ENCODE data around the gene CAND1.

DNA sequence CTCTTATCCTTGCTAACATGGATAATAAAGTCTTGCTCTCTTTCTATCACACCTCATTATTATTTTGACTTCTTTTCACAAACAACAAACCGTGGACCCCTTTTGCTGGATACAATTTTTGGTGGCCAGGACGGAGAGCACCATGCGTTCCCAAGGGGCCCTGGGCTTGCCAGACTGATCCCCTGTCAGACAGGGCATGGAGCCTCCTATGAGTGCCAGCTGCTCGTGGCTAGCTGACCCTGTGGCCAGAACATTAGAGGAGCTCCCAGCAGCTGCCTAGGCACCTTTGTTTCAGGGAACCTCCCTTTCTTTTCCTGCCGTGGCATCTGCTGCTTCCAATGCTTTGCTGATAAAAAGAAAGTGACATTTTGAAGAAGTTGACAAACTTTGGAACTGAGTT lies 12.5 kb upstream of the CAND1 start:
- TF ChIP-seq, protein P1, sequence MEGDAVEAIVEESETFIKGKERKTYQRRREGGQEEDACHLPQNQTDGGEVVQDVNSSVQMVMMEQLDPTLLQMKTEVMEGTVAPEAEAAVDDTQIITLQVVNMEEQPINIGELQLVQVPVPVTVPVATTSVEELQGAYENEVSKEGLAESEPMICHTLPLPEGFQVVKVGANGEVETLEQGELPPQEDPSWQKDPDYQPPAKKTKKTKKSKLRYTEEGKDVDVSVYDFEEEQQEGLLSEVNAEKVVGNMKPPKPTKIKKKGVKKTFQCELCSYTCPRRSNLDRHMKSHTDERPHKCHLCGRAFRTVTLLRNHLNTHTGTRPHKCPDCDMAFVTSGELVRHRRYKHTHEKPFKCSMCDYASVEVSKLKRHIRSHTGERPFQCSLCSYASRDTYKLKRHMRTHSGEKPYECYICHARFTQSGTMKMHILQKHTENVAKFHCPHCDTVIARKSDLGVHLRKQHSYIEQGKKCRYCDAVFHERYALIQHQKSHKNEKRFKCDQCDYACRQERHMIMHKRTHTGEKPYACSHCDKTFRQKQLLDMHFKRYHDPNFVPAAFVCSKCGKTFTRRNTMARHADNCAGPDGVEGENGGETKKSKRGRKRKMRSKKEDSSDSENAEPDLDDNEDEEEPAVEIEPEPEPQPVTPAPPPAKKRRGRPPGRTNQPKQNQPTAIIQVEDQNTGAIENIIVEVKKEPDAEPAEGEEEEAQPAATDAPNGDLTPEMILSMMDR (IDR thresholded peaks at IDR 0.05; ENCODE audit: low read depth, low read length, missing input control), result no peak
- TF ChIP-seq, protein P2, sequence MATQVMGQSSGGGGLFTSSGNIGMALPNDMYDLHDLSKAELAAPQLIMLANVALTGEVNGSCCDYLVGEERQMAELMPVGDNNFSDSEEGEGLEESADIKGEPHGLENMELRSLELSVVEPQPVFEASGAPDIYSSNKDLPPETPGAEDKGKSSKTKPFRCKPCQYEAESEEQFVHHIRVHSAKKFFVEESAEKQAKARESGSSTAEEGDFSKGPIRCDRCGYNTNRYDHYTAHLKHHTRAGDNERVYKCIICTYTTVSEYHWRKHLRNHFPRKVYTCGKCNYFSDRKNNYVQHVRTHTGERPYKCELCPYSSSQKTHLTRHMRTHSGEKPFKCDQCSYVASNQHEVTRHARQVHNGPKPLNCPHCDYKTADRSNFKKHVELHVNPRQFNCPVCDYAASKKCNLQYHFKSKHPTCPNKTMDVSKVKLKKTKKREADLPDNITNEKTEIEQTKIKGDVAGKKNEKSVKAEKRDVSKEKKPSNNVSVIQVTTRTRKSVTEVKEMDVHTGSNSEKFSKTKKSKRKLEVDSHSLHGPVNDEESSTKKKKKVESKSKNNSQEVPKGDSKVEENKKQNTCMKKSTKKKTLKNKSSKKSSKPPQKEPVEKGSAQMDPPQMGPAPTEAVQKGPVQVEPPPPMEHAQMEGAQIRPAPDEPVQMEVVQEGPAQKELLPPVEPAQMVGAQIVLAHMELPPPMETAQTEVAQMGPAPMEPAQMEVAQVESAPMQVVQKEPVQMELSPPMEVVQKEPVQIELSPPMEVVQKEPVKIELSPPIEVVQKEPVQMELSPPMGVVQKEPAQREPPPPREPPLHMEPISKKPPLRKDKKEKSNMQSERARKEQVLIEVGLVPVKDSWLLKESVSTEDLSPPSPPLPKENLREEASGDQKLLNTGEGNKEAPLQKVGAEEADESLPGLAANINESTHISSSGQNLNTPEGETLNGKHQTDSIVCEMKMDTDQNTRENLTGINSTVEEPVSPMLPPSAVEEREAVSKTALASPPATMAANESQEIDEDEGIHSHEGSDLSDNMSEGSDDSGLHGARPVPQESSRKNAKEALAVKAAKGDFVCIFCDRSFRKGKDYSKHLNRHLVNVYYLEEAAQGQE (IDR thresholded peaks at IDR 0.05), result no peak
- TF ChIP-seq, protein P3, sequence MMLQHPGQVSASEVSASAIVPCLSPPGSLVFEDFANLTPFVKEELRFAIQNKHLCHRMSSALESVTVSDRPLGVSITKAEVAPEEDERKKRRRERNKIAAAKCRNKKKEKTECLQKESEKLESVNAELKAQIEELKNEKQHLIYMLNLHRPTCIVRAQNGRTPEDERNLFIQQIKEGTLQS (IDR thresholded peaks at IDR 0.05), result no peak
- TF ChIP-seq NR2F2 (IDR thresholded peaks at IDR 0.05) (no peak), TAF1 (conservative IDR thresholded peaks at IDR 0.05) (no peak), RAD21 (IDR thresholded peaks at IDR 0.05) (no peak), HNF4A (conservative IDR thresholded peaks at IDR 0.05) (no peak), RXRA (IDR thresholded peaks at IDR 0.05) (no peak), GABPA (IDR thresholded peaks at IDR 0.05 in 1 of 2, conservative IDR thresholded peaks at IDR 0.05 in 1 of 2) (no peak), JUND (IDR thresholded peaks at IDR 0.05) (no peak), HNF4G (IDR thresholded peaks at IDR 0.05) (no peak)
- TF ChIP-seq, protein P4, sequence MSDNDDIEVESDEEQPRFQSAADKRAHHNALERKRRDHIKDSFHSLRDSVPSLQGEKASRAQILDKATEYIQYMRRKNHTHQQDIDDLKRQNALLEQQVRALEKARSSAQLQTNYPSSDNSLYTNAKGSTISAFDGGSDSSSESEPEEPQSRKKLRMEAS (IDR thresholded peaks at IDR 0.05), result no peak
- TF ChIP-seq, protein P5, sequence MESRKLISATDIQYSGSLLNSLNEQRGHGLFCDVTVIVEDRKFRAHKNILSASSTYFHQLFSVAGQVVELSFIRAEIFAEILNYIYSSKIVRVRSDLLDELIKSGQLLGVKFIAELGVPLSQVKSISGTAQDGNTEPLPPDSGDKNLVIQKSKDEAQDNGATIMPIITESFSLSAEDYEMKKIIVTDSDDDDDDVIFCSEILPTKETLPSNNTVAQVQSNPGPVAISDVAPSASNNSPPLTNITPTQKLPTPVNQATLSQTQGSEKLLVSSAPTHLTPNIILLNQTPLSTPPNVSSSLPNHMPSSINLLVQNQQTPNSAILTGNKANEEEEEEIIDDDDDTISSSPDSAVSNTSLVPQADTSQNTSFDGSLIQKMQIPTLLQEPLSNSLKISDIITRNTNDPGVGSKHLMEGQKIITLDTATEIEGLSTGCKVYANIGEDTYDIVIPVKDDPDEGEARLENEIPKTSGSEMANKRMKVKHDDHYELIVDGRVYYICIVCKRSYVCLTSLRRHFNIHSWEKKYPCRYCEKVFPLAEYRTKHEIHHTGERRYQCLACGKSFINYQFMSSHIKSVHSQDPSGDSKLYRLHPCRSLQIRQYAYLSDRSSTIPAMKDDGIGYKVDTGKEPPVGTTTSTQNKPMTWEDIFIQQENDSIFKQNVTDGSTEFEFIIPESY (IDR thresholded peaks at IDR 0.05), result no peak
